Lung (tissue), 12 donors: ENCODE measurements around the gene SMIM36. TPM values are rescaled to one million over a fixed set of nuclear protein-coding genes. Genes with fewer than 3 reads are reported as not detected.

Experiments used
- ATAC-seq: fragments of 200-7000 bp; cut with Tn5 transposase; one replicate; pipeline ENCODE4 v1.9.1; 2020; ENCODE audit warnings: moderate number of reproducible peaks; ENCODE audit not compliant: insufficient read depth, low FRiP score
- DNase-seq, 3 donors: peaks; one replicate each; pipeline ENCODE4 v3.0.0-alpha.2; 2013 to 2017
- H3K27ac ChIP-seq, 2 donors: one replicate each; pipeline ENCODE4 v1.5.1; 2013; ENCODE audit warnings: mild to moderate bottlenecking in 2 of 2, moderate library complexity in 2 of 2, control low read depth in 1 of 2, inconsistent platforms in 1 of 2, low read depth in 1 of 2, low read length in 1 of 2
- H3K27me3 ChIP-seq, 3 donors: one replicate each; pipeline ENCODE4 v1.5.1; 2013; ENCODE audit warnings: low read length in 2 of 3; ENCODE audit not compliant: control insufficient read depth in 3 of 3, insufficient read depth in 3 of 3
- H3K36me3 ChIP-seq, 4 donors: one replicate each; pipeline ENCODE4 v1.5.1; 2013; ENCODE audit warnings: low read length in 4 of 4, mild to moderate bottlenecking in 1 of 4, moderate library complexity in 1 of 4; ENCODE audit not compliant: control insufficient read depth in 4 of 4, insufficient read depth in 4 of 4
- H3K4me1 ChIP-seq, 5 donors: one replicate each; pipeline ENCODE4 v1.5.1; 2013; ENCODE audit warnings: low read length in 5 of 5, mild to moderate bottlenecking in 2 of 5, moderate library complexity in 1 of 5; ENCODE audit not compliant: control insufficient read depth in 5 of 5, insufficient read depth in 5 of 5
- H3K4me3 ChIP-seq: one replicate; pipeline ENCODE4 v1.5.1; 2013; ENCODE audit warnings: mild to moderate bottlenecking, control low read depth, moderate library complexity
- H3K9ac ChIP-seq, 2 donors: one replicate each; pipeline ENCODE4 v1.5.1; 2013; ENCODE audit warnings: low read length in 2 of 2, control low read depth in 1 of 2; ENCODE audit not compliant: insufficient read depth in 1 of 2
- H3K9me3 ChIP-seq, 4 donors: one replicate each; pipeline ENCODE4 v1.5.1; 2013; ENCODE audit warnings: low read length in 3 of 4, mild to moderate bottlenecking in 1 of 4, moderate library complexity in 1 of 4; ENCODE audit not compliant: control insufficient read depth in 4 of 4, insufficient read depth in 3 of 4
- WGBS, 2 donors: extraction: QIAGEN DNeasy Blood & Tissue Kit; methylation state at CpG; one replicate each; pipeline ENCODE4 v1.1.7; 2013; 5-methylcytosine and 5-hydroxymethylcytosine counted together
- polyA plus RNA-seq, 2 donors: library from polyadenylated mRNA; stranded (reverse); fragments of 200-250 nt; gene quantifications; one replicate each; pipeline ENCODE4 v1.2.1, GENCODE V29; 2013
- total RNA-seq, 2 donors: library from RNA; depleted of rRNA in 1 of 2; stranded (reverse); fragments of >200 nt in 1 of 2; gene quantifications; one replicate each; pipeline ENCODE4 v1.2.1, GENCODE V29; 2014 to 2021
- TF ChIP-seq, protein P1 (sequence below): IDR thresholded peaks from 2 replicates; pipeline ENCODE4 v1.5.1; 2012; ENCODE audit warnings: mild to moderate bottlenecking; ENCODE audit errors: control extremely low read depth, extremely low read depth
- donor health status: control.
- donor health status: control.
- donor health status: Bipolar disorder and iron deficiency.
- donor health status: healthy.
- donor health status: DM: yes; HTN: yes; CAD: no.

SMIM36 gene
- total and polyA plus RNA-seq, 4 donors = not detected

- no peaks in the 10 kb centered on the region for H3K9me3 ChIP-seq
- H3K4me3 ChIP-seq = no peak overlapping the region
- no peaks in the 10 kb centered on the region for H3K36me3 ChIP-seq
- 75 to 76% methylated on average over 4 of the region's 4 CpGs for WGBS, 2 donors
- DNase-seq (peak; percentile 41 to 83 (median 81)), ATAC-seq (peak; percentile 36)
- TF ChIP-seq, protein P1, sequence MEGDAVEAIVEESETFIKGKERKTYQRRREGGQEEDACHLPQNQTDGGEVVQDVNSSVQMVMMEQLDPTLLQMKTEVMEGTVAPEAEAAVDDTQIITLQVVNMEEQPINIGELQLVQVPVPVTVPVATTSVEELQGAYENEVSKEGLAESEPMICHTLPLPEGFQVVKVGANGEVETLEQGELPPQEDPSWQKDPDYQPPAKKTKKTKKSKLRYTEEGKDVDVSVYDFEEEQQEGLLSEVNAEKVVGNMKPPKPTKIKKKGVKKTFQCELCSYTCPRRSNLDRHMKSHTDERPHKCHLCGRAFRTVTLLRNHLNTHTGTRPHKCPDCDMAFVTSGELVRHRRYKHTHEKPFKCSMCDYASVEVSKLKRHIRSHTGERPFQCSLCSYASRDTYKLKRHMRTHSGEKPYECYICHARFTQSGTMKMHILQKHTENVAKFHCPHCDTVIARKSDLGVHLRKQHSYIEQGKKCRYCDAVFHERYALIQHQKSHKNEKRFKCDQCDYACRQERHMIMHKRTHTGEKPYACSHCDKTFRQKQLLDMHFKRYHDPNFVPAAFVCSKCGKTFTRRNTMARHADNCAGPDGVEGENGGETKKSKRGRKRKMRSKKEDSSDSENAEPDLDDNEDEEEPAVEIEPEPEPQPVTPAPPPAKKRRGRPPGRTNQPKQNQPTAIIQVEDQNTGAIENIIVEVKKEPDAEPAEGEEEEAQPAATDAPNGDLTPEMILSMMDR = no peak
- no peak overlapping the region for H3K9ac ChIP-seq
- no peak overlapping the region for H3K27ac ChIP-seq
- no peaks in the 10 kb centered on the region for H3K27me3 ChIP-seq
- peaks cover 7 to 50% (median 11%) of the 10 kb centered on the region in 5 donors for H3K4me1 ChIP-seq
These were observed 56.3 kb downstream of the SMIM36 start for GRCh38 chr17:55454906-55455474.

GRCh38 chr17:55453839-55454557 is 57.3 kb downstream of the SMIM36 start:
- peak; percentile 47 to 69 (median 57) for DNase-seq
- 42 to 54% methylated on average over 6 of the region's 6 CpGs for WGBS, 2 donors

DNA sequence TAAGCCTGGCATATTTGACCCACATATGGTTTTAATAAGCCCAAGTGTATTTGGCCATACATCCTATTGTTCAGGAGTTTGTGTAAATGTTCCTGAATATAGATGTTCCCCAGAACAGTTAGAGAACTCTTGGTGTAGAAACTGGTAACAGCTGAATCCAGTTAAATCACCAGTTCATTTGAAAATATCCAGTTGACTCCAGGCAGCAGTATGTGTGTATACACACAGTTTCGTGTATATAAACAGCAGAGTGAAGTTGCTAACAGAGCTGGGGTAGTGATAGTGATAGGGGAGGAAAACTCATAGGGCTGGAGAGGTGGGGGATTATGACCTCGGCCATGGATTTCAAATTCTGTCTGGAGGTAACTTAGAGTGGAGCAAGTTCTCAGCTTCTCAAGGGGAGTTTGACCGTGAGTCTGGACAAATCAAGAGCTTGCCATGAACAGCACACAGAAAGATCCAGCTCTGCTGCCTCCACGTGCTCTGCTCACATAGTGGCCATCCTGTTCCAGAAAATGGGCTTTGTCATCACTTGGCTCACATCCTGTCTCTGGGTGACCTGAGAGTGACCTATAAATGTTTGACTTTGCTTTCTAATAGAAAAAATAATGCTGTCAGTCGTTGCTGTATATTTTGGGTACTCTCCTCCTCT is 59.0 kb downstream of the SMIM36 start:
- no peaks in the 10 kb centered on the region for H3K9me3 ChIP-seq
- DNase-seq (peak; percentile 84 to 93 (median 93)), ATAC-seq (peak; percentile 31)
- no peaks in the 10 kb centered on the region for H3K27me3 ChIP-seq
- TF ChIP-seq, protein P1 = no peak
- H3K36me3 ChIP-seq = no peaks in the 10 kb centered on the region
- peaks cover 7 to 65% (median 11%) of the 10 kb centered on the region in 5 donors for H3K4me1 ChIP-seq
- H3K9ac ChIP-seq = peak overlapping the region in 1 of 2 donors; percentile 20
- peak overlapping the region; percentile 10 to 45 for H3K27ac ChIP-seq
- WGBS, 2 donors = 42 to 65% methylated on average over 5 of the region's 5 CpGs
- no peak overlapping the region for H3K4me3 ChIP-seq

More at GRCh38 chr17:55453839-55454557, 57.3 kb downstream of the SMIM36 start:
- no peaks in the 10 kb centered on the region for H3K9me3 ChIP-seq
- ATAC-seq = no peak
- no peak overlapping the region for H3K27ac ChIP-seq
- no peaks in the 10 kb centered on the region for H3K36me3 ChIP-seq
- no peak overlapping the region for H3K9ac ChIP-seq
- TF ChIP-seq, protein P1 = no peak
- no peaks in the 10 kb centered on the region for H3K27me3 ChIP-seq
- peaks cover 7 to 60% (median 11%) of the 10 kb centered on the region in 5 donors for H3K4me1 ChIP-seq
- no peak overlapping the region for H3K4me3 ChIP-seq
